Measurements from ENCODE around the gene GPR161. TPM values are rescaled to one million over a fixed set of nuclear protein-coding genes. Genes with fewer than 3 reads are reported as not detected.

The GPR161 gene
- total RNA-seq, 3 donors from 2014 or later (not counting 1 experiment from before 2014, with no cell fraction given) = not detected

GRCh38 chr1:168110896-168111545 is 25.7 kb downstream of the GPR161 start:
- intact Hi-C loops (cut with micrococcal nuclease) = no loop called here
- no peak overlapping the region for H3K4me3 ChIP-seq (ENCODE audit: low read length)
- DNase-seq (no peak), ATAC-seq (no peak)
- no peaks in the 10 kb centered on the region for H3K4me1 ChIP-seq (ENCODE audit: control insufficient read depth, insufficient read depth, low read length)
- Mint-ChIP-seq H3K4me3 (no peak overlapping the region), H3K9me3 (no peaks in the 10 kb centered on the region), H3K27ac (no peak overlapping the region), H3K27me3 (ENCODE audit: low read depth in 2 of 2) (peaks cover under 1 to 4% of the 10 kb centered on the region in 2 donors), H3K4me1 (no peaks in the 10 kb centered on the region), H3K36me3 (no peaks in the 10 kb centered on the region)
- 82% methylated on average over 6 of the region's 7 CpGs for WGBS (ENCODE audit: insufficient coverage)
- TF ChIP-seq CTCF (IDR thresholded peaks at IDR 0.05) = no peak
- no peaks in the 10 kb centered on the region for H3K9me3 ChIP-seq (ENCODE audit: control insufficient read depth, insufficient read depth, low read length)
- H3K27me3 ChIP-seq (ENCODE audit: control insufficient read depth, insufficient read depth, low read length) = no peaks in the 10 kb centered on the region
- no peaks in the 10 kb centered on the region for H3K36me3 ChIP-seq (ENCODE audit: control insufficient read depth, insufficient read depth, low read length)
- H3K27ac ChIP-seq (ENCODE audit: low read length) = no peak overlapping the region

GRCh38 chr1:168106274-168106673 is 30.5 kb downstream of the GPR161 start:
- H3K9me3 Mint-ChIP-seq = no peaks in the 10 kb centered on the region
- Histone ChIP-seq H3K9me3 (ENCODE audit: control insufficient read depth, insufficient read depth, low read length) (no peaks in the 10 kb centered on the region), H3K4me3 (ENCODE audit: low read length) (no peak overlapping the region), H3K27ac (ENCODE audit: low read length) (no peak overlapping the region), H3K36me3 (ENCODE audit: control insufficient read depth, insufficient read depth, low read length) (no peaks in the 10 kb centered on the region), H3K4me1 (ENCODE audit: control insufficient read depth, insufficient read depth, low read length) (no peaks in the 10 kb centered on the region), H3K27me3 (ENCODE audit: control insufficient read depth, insufficient read depth, low read length) (no peaks in the 10 kb centered on the region)
- ATAC-seq = no peak
- H3K27ac Mint-ChIP-seq = no peak overlapping the region
- TF ChIP-seq CTCF (IDR thresholded peaks at IDR 0.05) = no peak
- H3K36me3 Mint-ChIP-seq = no peaks in the 10 kb centered on the region
- DNase-seq = no peak
- no peak overlapping the region for H3K4me3 Mint-ChIP-seq
- no peaks in the 10 kb centered on the region for H3K4me1 Mint-ChIP-seq
- H3K27me3 Mint-ChIP-seq (ENCODE audit: low read depth in 2 of 2) = peaks cover 8 to 15% of the 10 kb centered on the region in 2 donors
- intact Hi-C loops (cut with micrococcal nuclease) = no loop called here
- 92% methylated on average over 8 of the region's 8 CpGs for WGBS (ENCODE audit: insufficient coverage)

- DNase-seq = no peak
- Histone ChIP-seq H3K27ac (ENCODE audit: low read length) (no peak overlapping the region), H3K27me3 (ENCODE audit: control insufficient read depth, insufficient read depth, low read length) (no peaks in the 10 kb centered on the region), H3K9me3 (ENCODE audit: control insufficient read depth, insufficient read depth, low read length) (no peaks in the 10 kb centered on the region), H3K4me3 (ENCODE audit: low read length) (no peak overlapping the region), H3K36me3 (ENCODE audit: control insufficient read depth, insufficient read depth, low read length) (no peaks in the 10 kb centered on the region), H3K4me1 (ENCODE audit: control insufficient read depth, insufficient read depth, low read length) (no peaks in the 10 kb centered on the region)
- intact Hi-C loops (cut with micrococcal nuclease) = no loop called here
- no peak for TF ChIP-seq CTCF (IDR thresholded peaks at IDR 0.05)
- no peaks in the 10 kb centered on the region for H3K9me3 Mint-ChIP-seq
- no peak overlapping the region for H3K27ac Mint-ChIP-seq
- H3K27me3 Mint-ChIP-seq (ENCODE audit: low read depth in 2 of 2) = peaks cover 8 to 15% of the 10 kb centered on the region in 2 donors
- ATAC-seq = no peak
- H3K4me3 Mint-ChIP-seq = no peak overlapping the region
- H3K36me3 Mint-ChIP-seq = no peaks in the 10 kb centered on the region
- WGBS (ENCODE audit: insufficient coverage) = 91% methylated on average over 5 of the region's 6 CpGs
- no peaks in the 10 kb centered on the region for H3K4me1 Mint-ChIP-seq
These were observed 30.9 kb downstream of the GPR161 start for GRCh38 chr1:168105846-168106245.

- 86% methylated on average over 11 of the region's 11 CpGs for WGBS (ENCODE audit: insufficient coverage)
- no peak for TF ChIP-seq CTCF (IDR thresholded peaks at IDR 0.05)
These were observed 32.2 kb downstream of the GPR161 start for GRCh38 chr1:168104535-168104934.

More at GRCh38 chr1:168104535-168104934, 32.2 kb downstream of the GPR161 start:
- Histone ChIP-seq H3K27ac (ENCODE audit: low read length) (no peak overlapping the region), H3K4me1 (ENCODE audit: control insufficient read depth, insufficient read depth, low read length) (no peaks in the 10 kb centered on the region), H3K36me3 (ENCODE audit: control insufficient read depth, insufficient read depth, low read length) (no peaks in the 10 kb centered on the region), H3K27me3 (ENCODE audit: control insufficient read depth, insufficient read depth, low read length) (no peaks in the 10 kb centered on the region), H3K9me3 (ENCODE audit: control insufficient read depth, insufficient read depth, low read length) (no peaks in the 10 kb centered on the region), H3K4me3 (ENCODE audit: low read length) (no peak overlapping the region)
- no peak overlapping the region for H3K27ac Mint-ChIP-seq
- H3K4me1 Mint-ChIP-seq = no peaks in the 10 kb centered on the region
- no peaks in the 10 kb centered on the region for H3K36me3 Mint-ChIP-seq
- peaks cover 8 to 15% of the 10 kb centered on the region in 2 donors for H3K27me3 Mint-ChIP-seq (ENCODE audit: low read depth in 2 of 2)
- H3K4me3 Mint-ChIP-seq = no peak overlapping the region
- intact Hi-C loops (cut with micrococcal nuclease) = no loop called here
- DNase-seq (no peak), ATAC-seq (no peak)
- H3K9me3 Mint-ChIP-seq = no peaks in the 10 kb centered on the region

Data from natural killer cell (primary cell).